Measurements from ENCODE around the gene CATSPERZ. TPM values are rescaled to one million over a fixed set of nuclear protein-coding genes. Genes with fewer than 3 reads are reported as not detected.

CATSPERZ gene
- total RNA-seq, 1 donor from 2014 or later = not detected

GRCh38 chr11:64349025-64349387 is 48.8 kb downstream of the CATSPERZ start:
- intact Hi-C loops (cut with micrococcal nuclease) = no loop called here
- no peak for ATAC-seq
- DNase-seq = no peak

- intact Hi-C loops (cut with micrococcal nuclease) = no loop called here
- ATAC-seq = no peak
Measured at GRCh38 chr11:64349404-64349803, 49.2 kb downstream of the CATSPERZ start.

GRCh38 chr11:64351136-64351631 is 51.0 kb downstream of the CATSPERZ start:
- DNase-seq (no peak), ATAC-seq (no peak)
- intact Hi-C loops (cut with micrococcal nuclease) = no loop called here

More at GRCh38 chr11:64349404-64349803, 49.2 kb downstream of the CATSPERZ start:
- no peak for DNase-seq

GRCh38 chr11:64352099-64352994 is 52.2 kb downstream of the CATSPERZ start:
- ATAC-seq (no peak), DNase-seq (no peak)
- intact Hi-C loops (cut with micrococcal nuclease) = no loop called here

GRCh38 chr11:64352995-64353714 is 53.0 kb downstream of the CATSPERZ start:
- ATAC-seq = no peak
- no peak for DNase-seq
- intact Hi-C loops (cut with micrococcal nuclease) = no loop called here

- ATAC-seq (no peak), DNase-seq (no peak)
- intact Hi-C loops (cut with micrococcal nuclease) = no loop called here
Measured at GRCh38 chr11:64353715-64354506, 53.8 kb downstream of the CATSPERZ start.

Small RNA genes within 50 kb of the gene (microRNA-seq; reads per million reads assigned to microRNA genes)
- not detected for gene MIR7155 (ENCODE audit: borderline number of aligned reads)

Other genes starting within 250 kb of the CATSPERZ start
- gene MACROD1, start 134.2 kb upstream of the CATSPERZ start, total RNA-seq = 139 TPM
- gene STIP1, start 114.2 kb upstream of the CATSPERZ start, total RNA-seq = 127 TPM
- gene FERMT3, start 93.6 kb upstream of the CATSPERZ start, total RNA-seq = 6.9 TPM
- 84.9 TPM for gene TRPT1, start 74.2 kb upstream of the CATSPERZ start, total RNA-seq
- 73.9 TPM for gene NUDT22, start 74.1 kb upstream of the CATSPERZ start, total RNA-seq
- 59.1 TPM for gene DNAJC4, start 69.8 kb upstream of the CATSPERZ start, total RNA-seq
- 305 TPM for gene VEGFB, start 65.8 kb upstream of the CATSPERZ start, total RNA-seq
- 50.0 TPM for gene FKBP2, start 59.3 kb upstream of the CATSPERZ start, total RNA-seq
- gene PPP1R14B, start 53.4 kb upstream of the CATSPERZ start, total RNA-seq = 132 TPM
- gene PLCB3, start 48.8 kb upstream of the CATSPERZ start, total RNA-seq = 12.0 TPM
- gene BAD, start 15.7 kb upstream of the CATSPERZ start, total RNA-seq = 98.7 TPM
- gene GPR137, start 14.5 kb upstream of the CATSPERZ start, total RNA-seq = 33.6 TPM
- gene KCNK4, start 9.1 kb upstream of the CATSPERZ start, total RNA-seq = not detected
- 256 TPM for gene ESRRA, start 5.2 kb downstream of the CATSPERZ start, total RNA-seq
- 83.4 TPM for gene TRMT112, start 17.2 kb downstream of the CATSPERZ start, total RNA-seq
- 362 TPM for gene PRDX5, start 17.8 kb downstream of the CATSPERZ start, total RNA-seq
- 7.2 TPM for gene CCDC88B, start 39.8 kb downstream of the CATSPERZ start, total RNA-seq
- 15.1 TPM for gene RPS6KA4, start 58.8 kb downstream of the CATSPERZ start, total RNA-seq